ENCODE measurements around the gene MOSPD3. TPM values are rescaled to one million over a fixed set of nuclear protein-coding genes. Genes with fewer than 3 reads are reported as not detected.
A peak's percentile ranks its signal among the peaks of the same experiment; 100 is the strongest.

The MOSPD3 gene
- total RNA-seq, 1 donor from 2014 or later = 5.8 TPM

DNA sequence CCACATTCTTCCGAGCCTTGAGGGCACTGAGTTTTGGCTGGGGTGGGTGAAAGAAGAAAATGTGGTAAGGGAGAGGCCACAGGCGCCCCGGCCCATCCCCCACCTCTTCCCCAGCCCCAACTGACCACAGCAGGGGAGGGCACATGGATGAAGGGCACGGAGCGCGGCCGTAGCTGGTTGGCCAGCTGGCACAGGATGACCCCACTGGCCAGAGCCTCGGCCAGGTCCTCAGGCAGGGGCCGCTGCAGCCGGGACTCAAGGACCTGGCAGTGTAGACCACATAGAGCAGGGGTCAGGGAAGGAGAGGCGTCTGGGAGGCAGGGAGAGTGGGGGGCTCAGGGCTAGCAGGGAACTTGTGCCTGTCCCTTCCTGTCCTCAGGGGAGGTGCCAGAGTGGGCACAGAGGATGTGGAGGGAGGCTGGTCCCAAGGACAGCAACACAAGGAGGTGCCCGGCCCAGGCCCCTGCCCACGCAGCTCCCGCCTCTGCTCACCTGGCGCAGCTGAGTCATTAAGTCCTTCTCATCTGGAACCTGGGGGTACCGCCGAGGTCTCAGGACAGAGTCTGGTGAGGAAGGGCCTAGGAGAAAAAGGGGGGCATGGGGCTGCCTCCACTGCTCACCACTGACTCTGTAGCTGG, 36.5 kb upstream of the MOSPD3 start:
- DNase-seq = no peak

DNA sequence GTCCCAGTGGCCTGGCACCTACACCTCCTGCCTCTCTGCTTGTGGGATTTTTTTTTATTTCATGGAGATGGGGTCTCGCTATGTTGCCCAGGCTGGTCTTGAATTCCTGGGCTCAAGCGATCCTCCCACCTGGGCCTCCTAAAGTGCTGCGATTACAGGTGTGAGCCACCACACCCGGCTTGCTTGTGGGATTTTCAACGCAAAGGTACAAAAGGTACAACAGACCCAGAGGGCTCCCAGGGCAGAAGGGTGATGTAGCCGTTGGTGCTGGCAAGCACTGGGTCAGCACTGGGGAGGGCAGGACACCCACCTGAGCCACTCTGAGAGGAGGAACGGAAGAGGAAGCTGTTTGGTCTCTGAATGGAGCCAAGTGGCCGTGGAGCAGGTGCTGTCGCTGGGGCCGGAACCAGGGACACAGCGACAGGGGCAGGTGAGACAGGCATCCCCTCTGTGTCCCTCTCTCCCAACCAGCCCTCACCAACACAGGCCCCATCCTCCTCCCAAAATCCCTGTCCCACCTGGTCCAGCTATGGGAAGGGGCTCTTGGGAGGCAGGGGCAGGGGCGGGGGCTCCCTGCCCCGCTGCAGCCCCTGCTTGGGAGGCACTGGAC, 35.9 kb upstream of the MOSPD3 start:
- DNase-seq = no peak

DNA sequence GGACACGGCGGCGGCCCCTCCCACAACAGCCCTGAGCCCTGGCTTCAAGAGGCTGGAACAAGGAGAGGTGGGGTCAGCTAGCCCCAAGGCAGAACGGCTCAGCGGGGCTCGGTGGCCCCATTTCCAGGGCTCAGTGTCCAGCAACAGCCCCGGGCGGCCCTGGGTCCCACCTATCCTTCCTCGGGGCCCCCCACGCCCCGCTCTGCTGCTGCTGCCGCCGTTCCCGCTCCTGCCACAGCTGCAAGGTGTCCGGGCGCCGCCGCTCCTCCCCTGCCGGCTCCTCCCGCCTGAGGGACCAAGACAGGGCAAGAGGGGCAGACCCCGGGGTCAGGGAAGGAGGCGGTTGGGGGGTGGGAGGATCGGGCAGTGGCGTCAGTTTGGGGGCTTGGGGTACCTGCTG, 35.2 kb upstream of the MOSPD3 start:
- DNase-seq = no peak

- no peak for DNase-seq
Measured at GRCh38 chr7:100577507-100577906, 34.8 kb upstream of the MOSPD3 start.

DNA sequence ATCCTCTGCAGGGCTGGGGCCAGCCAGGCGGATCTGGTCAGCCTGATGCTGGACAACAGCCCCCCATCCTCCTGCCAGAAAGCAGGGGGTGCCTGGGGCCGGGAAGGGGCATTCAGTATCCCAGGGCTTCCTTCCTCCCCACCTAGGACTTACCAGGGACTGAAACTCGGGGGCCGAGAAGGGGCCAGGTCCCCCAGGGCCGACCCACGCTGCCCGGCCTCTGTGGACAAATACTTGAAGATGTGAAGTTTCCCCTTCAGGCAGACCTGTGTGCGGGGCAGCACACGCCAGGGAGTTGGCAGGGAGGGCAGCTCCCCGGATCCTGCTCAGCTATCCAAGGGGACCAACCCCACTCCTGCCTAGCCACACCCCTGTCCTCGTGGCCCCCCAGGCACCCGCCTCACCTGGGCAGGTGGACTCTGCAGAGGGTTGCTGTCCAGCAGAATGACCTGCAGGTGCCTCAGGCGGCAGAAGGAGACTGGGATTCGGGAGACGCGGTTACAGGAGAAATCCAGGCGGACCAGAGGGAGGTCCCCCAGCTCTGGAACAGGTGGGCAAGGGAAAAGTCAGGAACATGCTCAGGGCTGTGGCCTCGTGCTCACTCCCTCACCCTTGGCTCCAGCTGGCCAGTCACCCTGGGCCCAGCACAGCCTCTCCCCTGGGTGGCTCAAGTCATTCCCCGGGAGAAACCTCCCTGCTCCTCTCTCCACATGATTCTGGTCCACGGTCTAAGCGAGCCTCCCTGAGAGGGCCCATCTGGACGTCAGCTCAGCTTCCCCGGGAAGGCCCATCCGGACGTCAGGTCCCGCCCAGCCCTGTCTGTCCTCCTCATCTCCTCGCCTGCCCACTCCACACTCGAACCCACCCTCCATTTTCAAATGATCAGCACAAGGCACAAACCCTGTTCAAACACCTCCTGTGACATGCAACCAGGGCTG, 33.8 kb upstream of the MOSPD3 start:
- DNase-seq = no peak

DNA sequence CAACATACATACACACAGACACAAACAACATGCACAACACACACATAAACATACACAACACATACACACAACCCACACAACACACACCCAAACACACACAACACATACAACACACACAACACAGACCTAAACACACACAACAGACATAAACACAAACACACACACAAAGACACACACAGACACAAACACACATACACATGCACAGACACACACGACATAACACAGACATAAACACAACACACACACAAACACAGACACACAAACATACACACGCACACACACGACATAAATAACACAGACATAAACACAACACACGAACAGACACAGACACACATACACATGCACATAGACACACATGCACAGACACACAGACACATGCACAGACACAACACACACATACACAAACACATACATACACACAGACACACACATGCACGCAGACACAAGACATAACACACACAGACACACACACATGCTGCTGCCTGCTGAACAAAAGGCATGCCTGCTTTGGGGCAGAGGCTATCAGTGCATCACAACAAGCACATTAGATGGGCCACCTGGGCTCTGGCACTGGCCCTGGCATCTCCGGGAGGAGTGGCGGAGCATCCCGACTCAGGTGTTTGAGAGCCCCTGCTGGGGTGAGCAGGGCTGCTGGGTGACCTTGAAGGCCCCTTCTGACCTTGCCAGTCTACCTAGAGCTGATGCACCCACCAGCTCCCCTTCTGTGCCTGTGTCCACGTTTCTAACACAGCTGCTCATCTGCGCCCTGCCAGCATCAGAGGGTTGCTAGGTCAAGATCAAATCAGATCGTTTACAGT, 31.7 kb upstream of the MOSPD3 start:
- no peak for DNase-seq

DNA sequence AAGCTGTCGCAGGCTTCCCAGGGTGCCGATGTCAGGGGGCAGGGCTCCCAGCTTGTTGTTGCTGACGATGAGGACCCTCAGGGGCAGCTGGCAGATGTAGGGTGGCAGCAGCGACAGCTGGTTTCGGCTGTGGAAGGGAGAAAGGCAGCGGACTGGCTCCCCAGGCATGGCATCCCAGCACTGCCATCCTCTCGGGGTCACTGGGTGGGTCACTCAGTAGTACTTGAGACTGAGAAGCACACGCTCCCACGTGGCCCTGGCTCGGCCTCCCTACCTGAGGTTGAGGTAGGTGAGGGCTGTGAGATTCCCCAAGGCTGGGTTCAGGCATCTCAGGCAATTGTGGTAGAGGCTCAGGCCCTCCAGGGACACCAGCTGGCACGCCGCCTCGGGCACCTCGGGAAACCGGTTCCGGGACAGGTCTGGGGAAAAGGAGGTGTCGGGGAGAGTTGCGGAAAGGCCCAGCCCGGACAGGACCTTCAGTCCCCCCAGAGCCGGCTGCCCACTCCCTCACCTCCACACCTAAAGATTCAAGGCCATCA, 30.2 kb upstream of the MOSPD3 start:
- DNase-seq = no peak

DNA sequence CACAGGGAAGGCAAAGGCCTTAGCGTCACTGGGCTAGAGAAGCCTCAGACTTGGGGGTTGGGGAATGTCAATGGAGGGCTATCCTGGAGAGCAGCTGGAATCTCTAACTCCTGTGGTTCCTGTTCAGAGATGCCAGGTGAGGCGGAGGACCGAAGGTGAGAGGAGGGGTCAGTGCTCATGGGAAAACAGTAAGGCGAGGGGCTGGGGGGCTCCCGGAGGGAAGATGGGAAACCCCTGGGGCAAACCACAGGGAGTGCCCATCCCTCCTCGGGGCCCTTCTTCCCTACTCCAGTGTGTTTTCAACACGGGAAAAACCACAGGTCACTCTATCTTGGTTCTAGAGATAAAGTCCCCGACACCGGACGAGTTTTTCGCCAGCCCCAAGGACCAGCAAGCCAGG, 29.7 kb upstream of the MOSPD3 start:
- DNase-seq = no peak

- no peak for DNase-seq
Measured at GRCh38 chr7:100583132-100584053, 28.9 kb upstream of the MOSPD3 start.

DNA sequence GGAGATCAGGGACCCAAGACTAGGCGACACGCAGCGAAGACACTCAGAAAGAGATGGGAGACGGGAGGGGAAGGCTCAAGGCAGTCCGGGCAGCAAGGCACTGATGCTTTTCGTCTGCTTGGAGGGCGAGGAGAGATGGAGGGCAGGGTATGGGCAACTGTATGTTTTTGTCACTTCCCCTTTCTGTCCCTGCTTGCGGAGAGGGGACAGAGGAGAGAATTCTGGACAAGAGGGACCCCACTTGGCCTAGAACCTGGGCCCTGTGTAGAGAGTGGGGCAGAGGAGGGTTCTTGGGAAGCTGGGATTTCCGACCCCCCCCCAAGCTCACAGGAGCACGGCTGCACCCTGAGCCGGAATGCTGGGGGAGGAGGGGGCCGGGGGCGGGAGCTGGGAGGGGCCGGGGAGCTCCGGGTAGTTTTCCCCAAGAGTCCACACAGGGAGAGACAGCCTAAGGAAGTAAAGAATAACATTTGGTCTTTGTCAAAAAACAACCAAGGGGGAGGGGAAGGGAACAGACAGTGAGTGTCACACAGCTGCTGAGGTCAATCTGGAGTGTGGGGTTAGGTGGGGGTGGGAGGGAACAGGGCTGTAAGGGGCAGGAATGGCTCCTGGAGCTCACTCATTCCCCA, 28.2 kb upstream of the MOSPD3 start:
- DNase-seq = peak; percentile 20

DNA sequence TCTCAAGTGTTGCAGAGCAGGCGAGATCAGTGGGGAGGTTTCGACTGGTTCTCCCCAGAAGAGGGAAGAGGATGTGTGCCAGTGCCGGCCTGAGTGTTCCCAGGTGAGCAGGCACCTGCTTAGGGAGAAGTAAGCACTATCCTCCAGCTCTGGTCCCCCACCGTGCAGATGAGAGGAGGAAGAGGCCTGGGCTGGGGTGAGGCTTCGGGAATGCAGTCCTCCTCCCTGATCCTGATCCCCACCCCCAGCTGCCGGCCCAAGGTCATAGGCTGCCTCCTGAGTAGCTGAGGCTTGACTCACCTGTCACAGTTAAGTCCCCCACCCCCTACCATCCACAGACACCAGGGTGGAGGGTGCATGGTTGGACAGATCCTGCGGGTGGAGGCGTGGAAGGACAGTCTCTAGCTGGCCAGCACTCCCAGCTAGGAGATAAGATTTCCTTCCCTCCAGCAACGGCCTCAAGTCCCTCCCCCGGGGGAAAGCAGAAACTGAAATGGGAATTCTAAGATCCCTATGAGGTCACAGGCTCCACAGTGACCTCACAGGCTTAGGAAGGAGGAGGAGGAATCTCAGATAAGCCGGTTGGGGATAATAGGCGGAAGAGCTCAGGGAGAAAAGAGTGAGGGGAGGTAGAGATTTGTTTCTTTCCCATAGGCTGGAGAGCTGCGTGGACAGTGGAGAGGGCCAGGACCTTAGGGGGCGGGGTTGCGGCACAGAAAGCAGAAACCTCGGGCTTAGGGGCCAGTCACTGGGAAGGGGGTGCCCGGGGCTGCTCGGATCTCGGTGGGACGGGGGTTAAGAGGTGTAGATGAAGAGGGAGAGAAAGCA, 27.4 kb upstream of the MOSPD3 start:
- DNase-seq = no peak

- DNase-seq = no peak
Measured at GRCh38 chr7:100585511-100586265, 26.7 kb upstream of the MOSPD3 start, which contains the start of gene LRCH4. LRCH4 (minus strand) TSS chr7:100586129; CDS start chr7:100586100, 29 bp downstream.

DNA sequence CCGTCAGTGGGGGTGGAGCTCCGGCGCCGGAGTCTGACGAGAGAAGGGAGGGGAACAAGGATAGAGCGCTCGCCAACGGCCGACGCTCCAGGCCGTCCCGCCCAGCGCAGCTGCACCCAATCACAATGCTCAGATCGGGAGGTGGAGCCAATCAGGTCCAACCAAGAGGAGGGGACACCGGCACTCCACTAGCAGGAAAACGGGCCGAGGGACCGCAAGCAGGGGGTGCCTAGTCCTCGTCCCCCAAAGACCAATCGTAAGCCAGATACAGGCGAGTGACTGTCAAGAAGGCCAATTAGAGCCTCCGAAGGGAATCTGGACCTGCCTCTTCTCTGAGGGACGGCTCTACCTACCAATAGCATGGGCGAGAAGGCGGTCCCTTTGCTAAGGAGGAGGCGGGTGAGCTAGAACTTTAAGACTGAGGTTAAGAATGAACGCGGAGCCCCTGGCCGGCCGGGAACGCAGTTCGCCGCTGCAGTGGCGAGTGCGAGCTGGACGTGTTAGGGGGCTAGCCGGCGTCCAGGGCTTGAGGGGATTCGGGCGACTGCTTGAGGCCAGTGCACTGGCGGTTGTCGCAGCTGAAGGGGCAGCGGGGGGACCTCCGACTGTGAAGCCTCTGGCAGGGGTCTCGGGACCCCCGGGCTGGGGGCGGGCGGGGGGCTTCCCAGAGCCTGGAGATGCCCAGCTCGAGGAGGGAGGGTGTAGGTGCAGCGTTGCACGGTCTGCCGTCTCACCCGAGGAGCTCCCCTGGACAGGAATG, 25.9 kb upstream of the MOSPD3 start, which contains the start of gene FBXO24:
Gene FBXO24 (plus strand): TSS at position 63 of the 760 bp plus-strand sequence. CDS start 298 bp downstream, at position 361.
- DNase-seq = peak; percentile 100

DNA sequence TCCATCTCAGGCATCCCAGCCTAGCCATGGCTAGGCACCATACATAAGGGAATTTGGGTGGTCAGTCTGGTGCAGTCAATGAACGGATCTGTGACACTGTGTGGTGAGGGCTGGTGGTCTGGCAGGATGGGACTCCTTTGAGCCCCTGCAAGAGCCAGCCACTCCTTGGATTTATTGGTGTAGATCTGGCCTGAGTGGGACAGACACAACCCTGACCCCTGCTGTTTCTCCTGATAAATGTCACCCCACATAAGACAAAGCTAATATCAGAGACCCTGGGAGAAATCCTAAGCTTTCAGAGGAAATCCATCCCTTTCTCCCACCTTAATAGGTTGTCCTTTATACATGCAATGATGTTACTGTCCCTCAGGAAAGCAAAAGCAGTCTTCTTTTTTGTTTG, 23.9 kb upstream of the MOSPD3 start:
- no peak for DNase-seq

DNA sequence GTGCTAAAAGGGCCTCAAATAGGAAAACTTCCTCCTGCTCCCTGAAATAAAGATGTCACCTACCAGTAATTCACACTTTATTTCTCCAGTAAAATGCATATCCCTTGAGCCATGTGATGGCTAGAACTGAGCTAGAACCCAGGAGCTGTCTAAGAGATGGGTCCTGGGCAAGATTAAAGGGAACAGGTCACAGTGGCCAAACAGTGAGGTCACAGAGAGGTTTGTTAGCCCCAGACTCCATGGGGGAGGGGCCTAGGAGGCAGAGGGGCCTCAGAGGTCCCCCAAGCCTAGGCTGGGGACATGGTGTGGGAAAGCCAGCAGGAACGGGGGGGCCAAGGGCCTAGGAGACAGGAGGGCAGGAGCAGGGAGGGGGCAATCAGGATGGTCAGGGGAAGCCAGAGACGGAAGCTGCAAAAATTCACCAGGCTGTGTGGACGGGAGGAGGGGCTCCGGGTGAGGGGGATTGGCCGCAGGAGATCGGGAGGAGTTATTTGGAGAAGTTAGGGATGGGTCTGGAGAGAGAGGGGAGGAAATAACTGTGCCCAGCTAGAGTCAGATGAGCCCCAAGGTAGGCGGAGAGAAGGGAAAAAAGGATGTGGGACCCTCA, 22.9 kb upstream of the MOSPD3 start:
- DNase-seq = no peak

DNA sequence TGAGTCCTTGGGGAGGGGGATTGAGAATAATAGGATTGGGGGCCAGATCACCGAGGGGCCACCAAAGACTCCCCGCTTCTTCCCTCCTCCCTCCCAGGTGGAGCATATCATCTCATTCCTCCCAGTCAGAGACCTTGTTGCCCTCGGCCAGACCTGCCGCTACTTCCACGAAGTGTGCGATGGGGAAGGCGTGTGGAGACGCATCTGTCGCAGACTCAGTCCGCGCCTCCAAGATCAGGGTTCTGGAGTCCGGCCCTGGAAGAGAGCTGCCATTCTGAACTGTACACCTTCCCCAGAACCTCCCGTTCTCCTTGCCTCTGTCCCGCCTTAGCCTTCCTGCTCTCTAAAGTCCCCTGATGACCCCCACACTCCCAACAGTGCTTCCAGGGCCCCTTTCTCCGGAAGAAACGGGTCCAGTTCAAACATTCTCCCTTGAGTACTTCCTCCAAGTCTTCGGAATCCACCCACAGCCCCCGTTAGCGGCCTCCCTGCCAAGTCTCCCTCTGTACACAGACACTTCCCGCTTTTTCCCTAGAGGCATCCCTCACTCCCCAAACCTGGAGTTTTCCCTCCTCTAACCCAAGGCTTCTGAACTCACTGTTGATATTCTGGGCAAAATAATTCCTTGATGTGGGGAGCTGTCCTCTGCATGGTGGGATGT, 22.1 kb upstream of the MOSPD3 start:
- DNase-seq = no peak

- DNase-seq = no peak
Measured at GRCh38 chr7:100591596-100591995, 20.7 kb upstream of the MOSPD3 start.
